SU-DHL-6 (cell line): ENCODE results near the gene RAB6B.

Source experiments
- H2AFZ ChIP-seq: fragments of 200-600 bp; sonication (generic); 2 replicates; pipeline ENCODE4 v1.6.1; 2014; ENCODE audit warnings: low read depth, mild to moderate bottlenecking, moderate library complexity, mixed read lengths, antibody characterized with exemption, low read length; ENCODE audit not compliant: severe bottlenecking
- H3F3A ChIP-seq: fragments of 200-600 bp; shearing (Covaris generic); 2 replicates; pipeline ENCODE4 v1.6.0; 2016; ENCODE audit warnings: antibody characterized with exemption, mild to moderate bottlenecking; ENCODE audit not compliant: insufficient read depth
- H3K27ac ChIP-seq: fragments of 200-600 bp; sonication (generic); 2 replicates; pipeline ENCODE4 v1.5.1; 2016; ENCODE audit warnings: low read depth, mild to moderate bottlenecking, low read length, moderate library complexity, mixed read lengths
- H3K27me3 ChIP-seq: fragments of 200-600 bp; sonication (generic), shearing (Covaris generic); 2 replicates; pipeline ENCODE4 v1.6.0; 2014; ENCODE audit warnings: mild to moderate bottlenecking, low read length
- H3K36me3 ChIP-seq: fragments of 200-600 bp; sonication (generic); 2 replicates; pipeline ENCODE4 v1.6.1; 2014; ENCODE audit warnings: mild to moderate bottlenecking, low read length, mixed read lengths
- H3K4me2 ChIP-seq: fragments of 300-600, 200-600 bp; shearing (Covaris generic), sonication (generic); 2 replicates; pipeline ENCODE4 v1.6.0; 2014; ENCODE audit warnings: low read length, low read depth, mild to moderate bottlenecking; ENCODE audit not compliant: poor library complexity, severe bottlenecking
- H3K4me3 ChIP-seq: fragments of 200-600 bp; sonication (generic); 2 replicates; pipeline ENCODE4 v1.5.1; 2014; ENCODE audit warnings: antibody characterized with exemption, low read length, mild to moderate bottlenecking, mixed read lengths; ENCODE audit not compliant: insufficient read depth, poor library complexity, severe bottlenecking
- H3K79me2 ChIP-seq: fragments of 200-600 bp; sonication (generic); 2 replicates; pipeline ENCODE4 v1.6.1; 2014; ENCODE audit warnings: mild to moderate bottlenecking, low read length, moderate library complexity; ENCODE audit not compliant: insufficient read depth
- H3K9ac ChIP-seq: fragments of 200-600 bp; sonication (generic); 2 replicates; pipeline ENCODE4 v1.7.0; 2014; ENCODE audit warnings: mild to moderate bottlenecking, low read length
- H3K9me2 ChIP-seq: fragments of 200-600 bp; sonication (generic); replicated peaks from 2 replicates; pipeline ENCODE4 v1.6.1; 2014; ENCODE audit warnings: low read length; ENCODE audit not compliant: insufficient read depth
- H3K9me3 ChIP-seq: fragments of 200-600 bp; sonication (generic); 2 replicates; pipeline ENCODE4 v1.6.1; 2014; ENCODE audit warnings: low read length, mixed read lengths; ENCODE audit not compliant: insufficient read depth
- H4K20me1 ChIP-seq: fragments of 200-600 bp; sonication (generic); 2 replicates; pipeline ENCODE4 v1.6.1; 2014; ENCODE audit warnings: low read depth, mild to moderate bottlenecking, antibody characterized with exemption, low read length, moderate library complexity, mixed read lengths
- CTCF ChIP-seq: fragments of 200-600 bp; sonication (generic); IDR thresholded peaks from one replicate; pipeline ENCODE4 v1.5.1; 2017; ENCODE audit warnings: antibody characterized with exemption, mild to moderate bottlenecking, low read length, moderate library complexity; ENCODE audit not compliant: insufficient read depth, poor library complexity, severe bottlenecking
- EZH2phosphoT487 ChIP-seq: fragments of 200-600 bp; sonication (generic), shearing (Covaris generic); conservative IDR thresholded peaks from 2 replicates; pipeline ENCODE4 v1.6.1; 2018; ENCODE audit warnings: mild to moderate bottlenecking, antibody characterized with exemption, low read length, moderate library complexity, mixed read lengths

Gene RAB6B

DNA sequence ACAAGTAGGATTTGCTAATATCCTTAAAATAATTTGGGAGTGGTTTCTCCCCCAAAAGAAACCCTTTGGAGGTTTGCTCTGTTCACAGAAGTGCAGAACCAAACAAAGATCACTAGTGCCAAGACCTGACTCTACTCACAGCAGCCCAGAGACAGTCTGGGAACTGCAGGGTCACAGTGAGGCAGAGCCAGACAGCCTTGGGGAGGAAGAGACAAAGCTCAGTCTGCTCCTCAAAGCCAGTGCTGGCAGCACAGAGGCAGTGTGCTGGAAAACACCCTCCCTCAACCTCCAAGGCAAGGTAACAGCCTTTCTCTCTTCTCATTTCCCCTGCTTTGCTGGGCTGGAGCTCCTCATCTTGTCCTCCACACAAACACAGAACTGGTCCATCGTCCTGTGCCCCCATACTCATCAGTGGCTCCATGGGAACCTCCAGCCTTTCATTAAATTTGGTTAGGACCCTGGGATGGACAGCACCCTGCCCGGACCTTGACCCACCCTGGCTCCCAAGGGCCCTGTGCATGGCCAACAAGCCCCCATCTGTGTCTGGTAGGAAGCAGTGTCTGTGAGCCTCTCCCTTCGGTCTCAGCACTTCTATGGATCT, 12.6 kb downstream of the RAB6B start:
- no peaks in the 10 kb centered on the region for H3K9me3 ChIP-seq
- no peaks in the 10 kb centered on the region for H4K20me1 ChIP-seq
- no peaks in the 10 kb centered on the region for H3K9me2 ChIP-seq
- no peaks in the 10 kb centered on the region for H3K36me3 ChIP-seq
- H3K27ac ChIP-seq: no peak overlapping the region
- no peak overlapping the region for H2AFZ ChIP-seq
- H3K4me2 ChIP-seq: no peak overlapping the region
- TF ChIP-seq EZH2phosphoT487 (no peak), CTCF (no peak)
- H3K4me3 ChIP-seq: no peak overlapping the region
- H3K79me2 ChIP-seq: no peaks in the 10 kb centered on the region
- H3K9ac ChIP-seq: no peak overlapping the region
- H3F3A ChIP-seq: no peaks in the 10 kb centered on the region
- no peaks in the 10 kb centered on the region for H3K27me3 ChIP-seq

DNA sequence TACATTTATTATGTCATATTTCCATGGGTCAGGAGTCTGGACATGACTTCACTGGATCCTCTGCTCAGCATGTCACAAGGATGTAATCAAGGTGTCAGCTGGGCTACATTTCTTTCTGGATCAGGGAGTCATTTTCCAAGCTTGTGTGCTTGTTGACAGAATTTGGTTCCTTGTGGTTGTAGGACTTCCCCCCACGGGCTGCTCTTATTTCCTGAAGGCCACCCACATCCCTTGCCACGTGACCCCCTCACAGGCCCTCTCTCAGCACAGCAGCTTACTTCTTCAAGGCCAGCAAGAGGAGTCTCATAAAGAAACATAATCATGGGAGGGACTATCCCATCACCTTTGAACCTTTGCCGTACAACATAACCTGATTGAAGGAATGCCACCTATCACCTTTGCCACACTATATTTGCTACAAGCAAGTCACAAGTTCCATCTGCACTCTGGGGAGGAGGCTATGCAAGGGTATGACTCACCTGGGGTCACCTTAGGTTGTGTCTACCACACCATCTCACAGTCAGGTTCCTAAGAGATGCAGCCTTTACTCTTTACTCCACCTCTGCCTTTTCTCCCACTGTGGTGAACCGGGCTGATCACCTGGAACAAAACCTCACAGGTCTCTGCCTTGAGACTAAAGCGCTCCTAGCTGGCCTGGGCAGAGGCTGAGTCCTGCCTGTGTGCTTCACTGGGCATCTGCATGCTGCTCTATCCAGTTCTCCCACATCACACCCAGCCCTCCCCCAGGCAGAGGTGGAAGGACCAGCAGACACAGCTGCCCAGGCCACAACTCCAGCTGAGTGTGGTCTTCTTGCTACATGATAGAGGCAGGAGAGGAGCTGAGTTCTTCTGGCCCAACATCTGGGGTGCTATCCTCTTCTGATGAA, 13.5 kb downstream of the RAB6B start:
- Histone ChIP-seq H3F3A (no peaks in the 10 kb centered on the region), H3K9me3 (no peaks in the 10 kb centered on the region), H4K20me1 (no peaks in the 10 kb centered on the region), H3K4me2 (no peak overlapping the region), H3K36me3 (no peaks in the 10 kb centered on the region), H2AFZ (no peak overlapping the region), H3K9me2 (no peaks in the 10 kb centered on the region), H3K4me3 (no peak overlapping the region), H3K27me3 (no peaks in the 10 kb centered on the region), H3K79me2 (no peaks in the 10 kb centered on the region), H3K27ac (no peak overlapping the region), H3K9ac (no peak overlapping the region)
- TF ChIP-seq EZH2phosphoT487 (no peak), CTCF (no peak)

- Histone ChIP-seq H3K27me3 (no peaks in the 10 kb centered on the region), H3K9me3 (no peaks in the 10 kb centered on the region), H2AFZ (no peak overlapping the region), H4K20me1 (no peaks in the 10 kb centered on the region), H3K9me2 (no peaks in the 10 kb centered on the region), H3K4me2 (no peak overlapping the region), H3K27ac (no peak overlapping the region), H3K9ac (no peak overlapping the region), H3K4me3 (no peak overlapping the region), H3K79me2 (no peaks in the 10 kb centered on the region), H3K36me3 (no peaks in the 10 kb centered on the region), H3F3A (no peaks in the 10 kb centered on the region)
- no peak for TF ChIP-seq EZH2phosphoT487
- TF ChIP-seq CTCF: no peak
Observed at GRCh38 chr3:133881492-133881891, 14.2 kb downstream of the RAB6B start.
